Heart left ventricle (tissue), 13 donors: ENCODE data around the gene MED4.

ENCODE experiments used
- CTCF ChIP-seq, 12 donors: fragments of 200-600 bp; sonication (generic) in 4 of 12; IDR thresholded peaks; one replicate each; pipeline versions ENCODE4 v1.5.0 to v1.8.0; 2018 to 2022; ENCODE audit warnings: antibody characterized with exemption in 12 of 12, mild to moderate bottlenecking in 5 of 12
- POLR2A ChIP-seq, 2 donors: fragments of 450-650 bp; IDR thresholded peaks; one replicate each; pipeline ENCODE4 v1.6.1; 2017; ENCODE audit warnings: antibody characterized with exemption in 2 of 2, mild to moderate bottlenecking in 2 of 2, moderate library complexity in 2 of 2
- donor health status: ischemic (EF 13 %, LVEDD 7.1; RV severe dilation, severe dysfunction).
- donor health status: DM: no; HTN: yes; CAD: no.
- donor health status: DM: no; HTN: no; CAD: no.
- donor health status: ischemic (EF 25% LVEDD 6.9; RV normal size, moderate dysfunction).
- donor health status: ischemic (EF 25% LVEDD 5.7; RV mildly dilated, moderate dysfunction).
- donor health status: ischemic (EF 35%, LVEDD 5.7; RV mildly dilated, moderate dysfunction).
- donor health status: nonischemic (EF 11% LVEDD 7.7; RV severe dilation, severe dysfunction).
- donor health status: DM: yes; HTN: yes; CAD: no.
- donor health status: PGD.
- donor health status: ischemic (EF 29% LVEDD 5.4; RV normal size, mild dysfunction).
- donor health status: nonischemic (EF 23%, LVEDD 6.1; RV moderate dilation, normal function).

- no peak for TF ChIP-seq CTCF (IDR thresholded peaks at IDR 0.05)
- no peak for TF ChIP-seq POLR2A (IDR thresholded peaks at IDR 0.05)
Observed at GRCh38 chr13:48118030-48118429, 23.1 kb upstream of the MED4 start.
